GM19193 (cell line): ENCODE results near the gene FEM1B.

ENCODE experiments used
- POLR2A ChIP-seq: IDR thresholded peaks from 4 replicates; pipeline ENCODE4 v1.6.1; 2011; ENCODE audit not compliant: insufficient read depth, insufficient read length; ENCODE audit errors: extremely low read depth

FEM1B gene

DNA sequence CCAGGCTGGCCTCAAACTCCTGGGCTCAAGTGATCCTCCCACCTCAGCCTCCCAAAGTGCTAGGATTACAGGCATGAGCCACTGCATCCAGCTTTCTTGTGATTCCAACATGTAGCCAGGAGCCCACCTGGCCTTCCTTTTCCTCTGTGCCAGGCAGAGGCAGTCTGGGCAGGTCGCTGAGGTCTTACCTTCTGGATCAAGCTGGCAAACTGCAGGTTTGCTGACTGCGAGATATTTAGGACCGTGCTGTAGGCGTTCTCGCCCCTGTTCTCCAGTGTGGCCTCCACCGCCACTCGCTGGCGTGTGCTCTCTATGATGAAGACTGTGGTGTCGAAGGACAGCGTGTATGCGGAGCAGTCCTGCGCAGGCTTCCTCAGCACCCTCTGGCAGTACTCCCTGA, 42.5 kb downstream of the FEM1B start:
- no peak for TF ChIP-seq POLR2A

DNA sequence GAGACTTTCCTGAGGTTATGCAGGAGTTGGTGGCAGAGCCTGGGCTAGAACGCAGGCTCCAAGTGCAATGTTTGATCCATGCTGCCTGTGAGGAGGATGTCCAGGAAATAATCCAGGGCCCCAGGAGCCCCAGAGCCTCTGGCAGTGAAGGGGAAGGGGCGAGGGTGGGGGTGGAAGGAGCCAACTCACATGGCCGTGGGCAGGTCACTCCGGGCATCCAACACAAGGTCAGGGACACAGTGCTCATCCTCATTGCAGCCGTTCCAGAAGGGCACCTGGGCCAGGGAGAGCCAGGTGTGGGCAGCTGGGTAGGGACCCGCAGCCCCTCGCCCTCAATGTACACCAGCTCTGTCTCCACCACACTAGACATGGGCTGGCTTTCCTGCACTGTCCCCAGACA, 43.7 kb downstream of the FEM1B start:
- TF ChIP-seq POLR2A, result no peak

DNA sequence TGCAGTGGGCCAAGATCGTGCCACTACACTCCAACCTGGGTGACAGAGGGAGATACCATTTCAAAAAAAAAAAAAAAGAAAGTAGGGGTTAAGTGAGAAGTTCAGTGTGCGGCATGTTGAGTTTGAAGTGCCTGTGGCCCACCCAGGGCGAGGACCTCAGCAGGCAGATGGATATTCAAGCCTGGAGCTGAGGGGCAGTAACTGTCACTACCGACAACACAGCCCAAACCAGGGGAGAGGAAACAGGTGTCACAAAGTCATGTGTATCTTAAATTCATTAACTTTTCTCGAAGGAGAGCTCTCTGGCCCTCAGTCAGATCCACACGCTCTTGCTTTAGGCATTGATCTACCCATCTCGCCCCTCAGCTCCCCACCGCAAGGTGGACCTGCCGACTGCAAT, 45.3 kb downstream of the FEM1B start:
- no peak for TF ChIP-seq POLR2A

DNA sequence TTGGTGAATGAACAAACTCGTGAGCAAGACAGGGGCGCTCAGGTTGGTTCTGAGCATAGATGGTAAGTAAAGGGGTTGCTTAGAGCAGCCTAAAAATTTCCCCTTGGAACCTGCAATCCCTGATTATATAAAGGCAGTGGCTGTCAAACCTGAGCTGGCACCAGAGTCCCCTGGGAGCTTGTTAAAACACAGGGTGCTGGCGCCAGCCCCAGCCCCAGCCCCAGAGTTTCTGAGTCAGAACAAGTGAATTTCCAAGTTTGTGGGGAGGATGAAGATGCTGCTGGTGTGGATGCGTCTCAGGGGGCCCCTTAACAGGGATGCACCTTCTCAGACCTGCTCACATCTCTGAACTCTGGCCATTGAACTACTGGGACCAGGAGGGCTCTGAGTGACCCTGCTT, 48.2 kb downstream of the FEM1B start:
- TF ChIP-seq POLR2A, result no peak

DNA sequence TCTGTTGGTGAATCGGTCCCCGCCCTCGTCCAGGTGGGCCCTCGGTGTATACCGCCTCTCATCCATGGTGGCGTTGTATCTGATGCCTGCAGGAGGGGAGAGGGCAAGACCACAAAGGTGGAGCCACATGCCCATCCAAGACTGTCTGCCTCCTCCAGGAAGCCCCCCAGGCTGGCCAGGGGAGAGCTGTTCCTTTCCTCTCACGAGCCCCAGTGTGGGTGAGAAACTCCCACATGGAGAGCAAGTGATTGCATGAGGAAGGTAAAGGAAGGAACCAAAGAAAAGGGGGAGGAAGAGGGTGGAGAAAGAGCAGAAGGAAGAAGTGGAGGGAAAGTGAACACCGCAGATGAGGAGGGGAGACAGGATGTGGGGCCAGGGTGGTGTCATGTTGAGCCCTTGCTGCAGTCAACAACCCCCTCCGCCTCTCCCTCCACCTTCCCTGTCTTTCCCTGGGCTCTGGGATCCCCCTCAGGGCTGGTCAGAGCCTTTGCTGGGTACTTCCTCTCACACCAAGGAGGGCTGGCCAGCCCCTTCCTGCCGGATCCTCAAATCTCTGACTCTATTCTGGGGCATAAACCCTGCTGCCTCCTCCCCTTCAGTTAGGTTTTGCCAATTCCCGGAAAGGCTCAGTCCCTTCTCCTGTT, 49.3 kb downstream of the FEM1B start:
- no peak for TF ChIP-seq POLR2A

DNA sequence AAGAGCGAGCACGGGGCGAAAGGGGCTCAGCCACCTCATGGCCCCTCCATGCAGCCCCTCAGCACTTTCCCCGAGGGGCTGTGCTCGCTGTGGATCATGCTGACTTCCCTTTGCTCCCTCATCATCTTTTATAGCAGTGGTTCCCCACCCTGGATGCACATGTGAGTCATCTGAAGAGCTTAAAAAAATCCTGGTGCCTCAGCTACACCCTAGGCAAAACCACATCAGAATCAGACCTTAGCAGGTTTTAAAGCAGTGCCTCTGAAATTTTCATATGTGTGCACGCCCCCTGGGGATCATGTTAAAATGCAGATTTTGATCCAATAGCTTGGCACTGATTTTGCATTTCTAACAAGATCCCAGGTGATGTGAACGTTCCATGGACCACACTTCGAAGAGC, 50.9 kb downstream of the FEM1B start:
- TF ChIP-seq POLR2A, result no peak

DNA sequence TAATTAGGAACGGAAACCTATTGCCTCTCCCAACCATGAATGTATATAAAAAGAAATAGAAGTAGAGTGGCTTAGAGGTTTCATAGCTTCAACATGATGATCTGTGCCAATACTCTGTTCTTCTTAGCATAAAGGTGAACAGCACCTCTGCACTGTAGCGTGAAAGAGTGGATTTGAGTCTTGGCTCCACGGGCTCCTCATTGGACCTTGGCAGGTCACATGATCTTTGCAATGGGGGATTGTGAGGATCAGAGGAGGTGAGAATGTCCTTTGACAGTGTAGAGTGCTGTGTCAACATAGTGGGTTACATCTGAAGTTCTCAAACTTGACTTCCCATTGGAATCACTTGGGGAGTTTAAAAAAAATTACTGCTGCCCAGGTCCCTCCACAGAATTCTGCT, 51.4 kb downstream of the FEM1B start:
- no peak for TF ChIP-seq POLR2A

DNA sequence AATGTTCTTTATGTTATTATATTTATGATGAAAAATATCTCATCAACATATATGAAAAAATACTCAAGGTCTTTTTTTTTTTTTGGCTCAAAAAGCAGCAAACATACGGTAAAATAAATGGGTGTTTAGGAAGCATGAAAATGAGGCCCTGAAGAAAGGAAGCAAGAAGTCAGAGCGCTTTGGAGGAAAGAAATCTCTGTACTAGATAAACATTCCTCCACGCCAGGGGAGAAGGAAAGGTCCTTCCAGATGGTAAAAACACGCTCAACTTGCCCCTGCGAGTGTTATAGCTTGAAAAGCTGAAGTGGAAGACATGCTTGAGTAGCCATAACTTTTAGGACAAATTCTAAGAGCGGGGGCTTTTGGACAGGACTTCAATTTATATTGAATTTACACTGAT, 52.9 kb downstream of the FEM1B start:
- no peak for TF ChIP-seq POLR2A

DNA sequence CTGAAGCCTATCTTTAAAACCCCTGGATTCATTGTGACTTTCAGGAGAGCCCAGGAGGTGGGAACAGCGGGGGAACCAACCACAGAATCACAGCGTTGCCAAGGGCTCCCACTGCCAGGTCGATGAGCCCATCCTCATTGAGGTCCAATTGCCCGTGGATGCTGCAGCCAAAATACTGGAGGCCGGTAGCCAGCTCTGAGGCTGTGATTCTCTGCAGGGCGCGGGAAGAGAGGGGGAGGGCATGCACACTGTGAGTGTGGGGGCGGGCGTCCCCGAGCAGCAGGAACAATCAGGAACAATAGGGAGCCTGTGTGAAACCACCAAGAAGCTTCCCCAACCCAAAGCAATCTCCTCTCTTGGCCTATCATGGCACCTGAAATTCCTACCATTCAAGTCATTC, 53.4 kb downstream of the FEM1B start:
- no peak for TF ChIP-seq POLR2A

DNA sequence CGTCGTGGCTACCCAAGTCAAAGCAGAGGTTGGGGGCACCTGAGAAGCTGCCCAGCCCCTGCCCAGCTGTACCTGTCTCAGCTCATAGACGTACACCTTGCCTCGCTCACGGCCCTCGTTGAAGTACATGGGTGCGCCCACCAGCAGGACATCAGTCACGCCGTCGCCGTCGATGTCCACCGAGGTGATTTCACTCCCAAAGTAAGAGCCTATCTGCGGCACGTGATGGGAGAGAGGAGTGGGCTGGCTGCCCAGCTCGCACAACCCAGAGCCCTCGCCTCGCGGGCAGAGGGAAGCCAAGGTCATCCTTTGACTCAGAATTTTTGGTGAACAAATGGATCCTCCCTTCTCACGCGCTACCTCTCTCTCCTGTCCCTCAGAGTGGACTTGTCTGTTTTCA, 54.7 kb downstream of the FEM1B start:
- no peak for TF ChIP-seq POLR2A

DNA sequence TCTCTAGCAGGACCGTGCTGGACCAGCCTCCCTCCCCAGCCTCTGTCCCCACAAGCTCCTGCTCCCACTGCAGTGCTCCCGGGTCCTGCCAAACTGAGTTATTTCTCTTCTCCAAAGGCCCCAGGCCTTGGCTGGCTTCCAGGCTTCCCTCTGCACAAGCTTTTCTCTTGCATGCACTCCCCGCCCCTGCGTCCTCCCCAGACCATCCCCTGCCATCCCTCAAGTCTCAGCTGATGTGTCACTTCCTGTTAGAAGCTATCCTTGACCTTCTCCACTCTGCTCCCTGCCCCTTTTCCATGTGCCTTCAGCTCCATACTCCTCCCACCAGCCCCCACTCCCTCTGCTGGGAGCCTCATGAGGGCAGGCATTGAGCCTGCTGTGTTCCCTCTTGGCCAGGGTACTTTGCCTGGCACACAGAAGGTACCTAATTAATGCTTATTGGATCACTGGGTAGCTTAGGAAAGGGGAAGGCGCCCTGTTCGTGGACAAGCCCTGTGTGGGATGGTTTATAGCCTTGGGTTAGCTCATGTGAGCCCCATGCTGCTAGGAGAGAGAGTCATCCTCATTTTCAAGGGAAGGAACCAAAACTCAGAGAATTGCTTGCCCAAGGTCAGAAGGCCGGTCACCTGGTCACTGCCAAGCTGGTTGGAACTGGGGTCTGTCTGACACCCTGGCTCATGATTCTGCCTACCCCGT, 56.4 kb downstream of the FEM1B start:
- TF ChIP-seq POLR2A, result no peak

DNA sequence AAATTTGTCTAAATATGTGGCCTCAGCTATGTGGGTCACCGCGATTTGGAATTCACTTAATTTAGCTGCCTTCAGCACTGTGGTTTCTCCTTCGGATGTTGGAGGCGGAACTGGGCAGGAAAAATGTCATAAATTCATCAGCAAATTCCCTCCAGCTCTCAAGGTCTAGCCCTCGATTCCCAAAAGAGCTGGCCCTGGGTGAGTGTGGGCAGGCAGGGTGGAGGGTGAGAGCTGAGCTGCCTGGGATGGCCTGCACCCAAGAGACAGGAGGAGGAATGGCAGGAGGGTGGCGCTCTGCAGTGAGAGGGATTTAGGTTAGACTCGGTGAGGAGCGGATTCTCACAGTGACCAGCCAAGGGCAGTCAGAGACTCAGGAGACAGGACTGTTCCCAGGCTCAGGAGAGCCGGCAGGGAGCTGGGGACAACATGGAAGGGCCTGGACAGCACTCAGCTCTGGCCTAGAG, 57.1 kb downstream of the FEM1B start:
- no peak for TF ChIP-seq POLR2A

DNA sequence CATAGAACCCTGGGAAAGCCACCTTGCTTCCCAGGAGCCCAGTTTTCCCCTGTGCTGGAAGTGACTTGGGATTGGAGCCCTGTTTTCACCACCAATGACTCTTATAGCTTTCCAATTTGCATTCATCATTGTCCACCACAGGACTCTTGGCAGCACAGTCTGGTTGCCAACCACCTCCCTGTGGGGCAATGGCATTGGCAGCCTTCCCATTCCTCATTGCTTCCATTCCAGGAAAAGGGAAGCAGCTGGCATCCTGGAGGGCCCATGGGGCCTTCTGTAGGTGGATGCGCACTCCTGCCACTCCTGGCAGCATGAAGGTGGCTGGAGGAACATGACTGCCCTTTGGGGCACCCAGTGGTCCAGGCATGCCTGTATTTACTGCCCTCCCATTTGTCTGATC, 57.7 kb downstream of the FEM1B start:
- TF ChIP-seq POLR2A, result no peak

DNA sequence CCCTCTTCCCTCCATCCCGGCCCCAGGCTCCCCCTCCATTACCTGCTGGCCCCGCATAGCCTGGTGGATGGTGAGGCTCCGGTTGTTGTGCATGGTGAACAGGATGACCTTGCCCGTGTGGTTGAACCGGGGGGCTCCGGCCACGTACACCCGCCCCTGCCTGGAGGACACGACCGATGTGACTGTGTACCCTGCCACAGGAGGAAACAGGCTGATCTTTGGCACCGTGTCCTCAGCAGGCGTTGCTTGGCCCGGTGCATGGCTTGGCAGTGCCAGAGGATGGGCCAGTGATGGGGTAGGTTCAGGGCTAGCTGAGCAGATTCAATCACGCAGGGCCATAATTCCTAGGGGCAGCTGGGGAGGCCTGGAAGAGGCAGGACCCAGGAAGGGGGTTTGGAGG, 58.1 kb downstream of the FEM1B start:
- TF ChIP-seq POLR2A, result no peak

DNA sequence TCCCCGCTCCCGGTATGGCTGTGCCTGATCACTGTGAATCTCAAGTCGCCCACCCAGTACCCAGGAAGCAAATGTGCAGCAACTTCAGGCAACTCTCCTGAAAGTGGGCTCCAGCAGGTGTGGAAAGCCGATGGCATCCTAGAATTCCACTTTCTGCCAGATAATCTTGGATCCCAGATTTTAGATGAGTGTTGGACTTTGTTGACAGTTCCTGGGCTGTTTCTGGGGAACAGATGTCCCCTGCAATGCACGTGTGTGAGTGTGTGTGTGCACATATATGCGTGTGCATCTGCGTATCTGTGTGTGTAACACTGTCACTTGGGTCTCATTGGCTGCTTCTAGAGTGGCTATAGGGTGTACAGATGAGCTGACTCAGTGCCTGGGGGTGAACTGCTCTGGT, 59.0 kb downstream of the FEM1B start:
- no peak for TF ChIP-seq POLR2A

DNA sequence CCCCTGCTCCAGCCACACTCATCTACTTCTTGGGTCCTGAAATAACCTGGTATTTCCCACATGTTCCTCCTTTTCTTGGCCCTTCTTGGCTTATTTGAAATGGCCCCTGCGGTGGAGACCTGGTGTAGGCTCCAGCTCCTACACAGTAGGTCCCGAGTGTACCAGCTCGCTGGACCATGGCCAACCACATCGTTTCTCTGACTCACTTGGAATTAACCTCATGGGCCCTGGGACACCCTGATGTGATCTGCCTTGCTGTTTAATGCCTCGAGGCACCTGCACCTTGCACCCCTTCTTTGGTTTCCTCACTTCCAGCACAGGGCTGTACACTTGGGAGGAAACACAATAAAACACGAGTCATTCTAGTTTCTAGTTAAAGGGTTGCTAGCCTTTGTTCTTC, 60.3 kb downstream of the FEM1B start:
- no peak for TF ChIP-seq POLR2A
